ENCODE data around the gene RALGAPA2. TPM values are rescaled to one million over a fixed set of nuclear protein-coding genes. Genes with fewer than 3 reads are reported as not detected.

RALGAPA2 gene
- total RNA-seq, 1 donor from 2014 or later = 15.9 TPM

GRCh38 chr20:20720158-20720557 lies 7.7 kb upstream of the RALGAPA2 start:
- no peak for ATAC-seq

DNA sequence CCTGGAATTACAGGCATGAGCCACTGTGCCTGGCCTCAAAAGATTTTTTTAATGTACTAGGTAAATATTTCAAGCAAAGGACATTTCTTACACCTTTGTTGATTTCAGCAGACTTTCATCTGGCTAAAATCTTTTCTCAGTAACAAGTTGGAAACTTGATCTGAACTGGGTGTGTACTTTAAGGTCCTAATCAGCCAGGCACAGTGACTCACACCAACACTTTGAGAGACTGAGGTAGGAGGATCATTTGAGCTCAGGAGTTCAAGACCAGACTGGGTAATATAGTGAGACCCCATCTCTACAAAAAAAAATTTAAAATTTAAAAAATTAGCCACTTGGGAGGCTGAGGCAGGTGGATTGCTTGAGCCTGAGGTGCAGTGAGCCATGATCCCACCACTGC lies 7.0 kb upstream of the RALGAPA2 start:
- ATAC-seq = no peak

DNA sequence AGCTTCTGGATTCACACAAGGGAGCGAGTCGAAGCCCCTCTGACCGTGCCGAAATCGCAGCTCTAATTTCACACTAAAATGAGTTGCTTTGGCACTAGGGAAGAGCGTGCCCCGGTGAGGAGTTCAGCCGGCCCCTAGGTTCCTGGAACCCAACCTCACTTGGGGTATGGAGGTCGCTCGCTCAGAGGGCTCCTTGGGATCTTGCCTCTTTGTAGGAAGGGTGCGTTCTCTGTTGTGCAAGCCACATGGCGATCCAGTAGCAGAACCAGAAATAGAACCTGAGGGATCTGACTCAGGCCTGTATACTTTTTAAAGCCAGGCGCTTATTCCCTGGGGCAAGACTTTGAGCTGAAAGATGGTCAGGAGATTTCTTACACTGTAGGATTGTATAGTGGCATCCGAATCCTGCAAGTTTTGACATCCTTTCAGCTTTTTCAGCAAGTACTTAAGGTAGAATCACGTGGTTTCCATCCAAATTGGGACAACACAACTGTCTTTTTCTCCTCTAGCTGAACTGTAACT lies 861 bp upstream of the RALGAPA2 start:
- peak; percentile 12 for ATAC-seq

GRCh38 chr20:20712004-20712473 lies 405 bp downstream of the RALGAPA2 start:
- ATAC-seq = peak; percentile 15

GRCh38 chr20:20711413-20711812 lies 1.0 kb downstream of the RALGAPA2 start:
- ATAC-seq = no peak

- ATAC-seq = peak; percentile 61
Observed at GRCh38 chr20:20710443-20711315, 1.8 kb downstream of the RALGAPA2 start.

DNA sequence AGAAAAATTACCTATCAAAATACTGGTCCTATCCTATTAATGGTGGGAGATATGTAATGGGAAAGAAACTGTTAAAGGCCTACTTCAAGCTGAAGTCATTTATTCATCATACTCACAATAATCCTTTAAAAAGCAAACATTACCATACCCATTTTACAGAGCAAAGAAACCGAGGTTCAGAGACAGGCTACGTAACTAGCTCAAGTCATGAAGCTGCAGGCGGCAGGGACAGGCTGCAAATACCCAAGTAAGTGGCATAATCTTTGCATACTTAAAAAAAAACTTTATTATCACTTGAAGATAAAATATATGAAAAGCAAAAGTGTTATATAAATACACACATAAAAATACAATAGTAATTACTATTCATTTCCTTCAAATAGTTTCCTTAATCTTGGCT lies 2.6 kb downstream of the RALGAPA2 start:
- no peak for ATAC-seq

GRCh38 chr20:20706285-20706684 lies 6.2 kb downstream of the RALGAPA2 start:
- ATAC-seq = no peak

DNA sequence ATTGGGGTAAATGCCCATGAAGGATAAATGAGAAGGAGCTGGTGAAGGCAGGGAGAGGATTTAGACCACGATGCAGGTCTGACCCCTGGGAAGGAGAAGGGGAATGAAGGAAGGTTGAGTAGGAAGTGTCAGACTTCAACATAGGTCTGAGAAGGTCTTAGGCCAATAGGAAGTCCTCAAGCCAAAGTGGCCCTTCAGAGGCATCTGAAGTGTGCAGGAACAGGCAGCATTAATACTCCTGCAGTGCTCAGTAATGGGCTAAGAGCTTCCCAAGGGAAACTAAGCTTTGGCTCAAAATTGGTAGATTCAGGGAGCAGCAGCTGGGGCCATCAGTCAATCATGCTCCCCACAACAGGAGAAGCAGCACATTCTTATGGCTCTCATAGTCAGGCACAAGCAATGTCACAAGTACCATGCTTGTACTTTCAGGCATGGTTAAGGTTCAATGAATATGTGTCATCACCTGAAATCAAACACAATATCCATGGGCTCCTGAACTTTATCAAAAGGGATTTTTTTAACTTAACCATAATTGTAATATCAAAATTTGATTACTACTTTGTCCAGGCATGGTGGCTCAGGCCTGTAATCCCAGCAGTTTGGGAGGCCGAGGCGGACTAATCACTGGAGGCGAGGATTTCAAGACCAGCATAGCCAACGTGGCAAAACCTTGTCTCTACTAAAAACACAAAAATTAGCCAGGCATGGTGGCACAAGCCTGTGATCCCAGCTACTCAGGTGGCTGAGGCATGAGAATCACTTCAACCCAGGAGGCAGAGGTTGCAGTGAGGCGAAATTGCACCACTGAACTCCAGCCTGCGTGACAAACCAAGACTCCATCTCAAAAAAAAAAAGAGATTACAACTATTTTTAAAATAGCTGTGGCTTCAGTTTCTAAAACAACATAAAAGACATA lies 9.9 kb downstream of the RALGAPA2 start:
- ATAC-seq = no peak

DNA sequence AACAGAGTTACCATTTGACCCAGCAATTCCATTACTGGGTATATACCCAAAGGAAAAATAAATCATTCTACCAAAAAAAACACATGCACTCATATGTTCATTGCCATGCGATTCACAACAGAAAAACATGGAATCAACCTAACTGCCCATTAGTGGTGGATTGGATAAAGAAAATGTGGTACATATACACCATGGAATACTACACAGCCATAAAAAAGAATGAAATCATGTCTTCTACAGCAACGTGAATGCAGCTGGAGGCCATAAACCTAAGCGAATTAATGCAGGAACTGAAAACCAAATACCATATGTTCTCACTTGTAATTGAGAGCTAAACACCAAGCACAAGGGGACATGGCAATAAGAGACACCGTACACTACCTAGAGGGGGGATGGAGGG lies 12.5 kb downstream of the RALGAPA2 start:
- ATAC-seq = no peak

DNA sequence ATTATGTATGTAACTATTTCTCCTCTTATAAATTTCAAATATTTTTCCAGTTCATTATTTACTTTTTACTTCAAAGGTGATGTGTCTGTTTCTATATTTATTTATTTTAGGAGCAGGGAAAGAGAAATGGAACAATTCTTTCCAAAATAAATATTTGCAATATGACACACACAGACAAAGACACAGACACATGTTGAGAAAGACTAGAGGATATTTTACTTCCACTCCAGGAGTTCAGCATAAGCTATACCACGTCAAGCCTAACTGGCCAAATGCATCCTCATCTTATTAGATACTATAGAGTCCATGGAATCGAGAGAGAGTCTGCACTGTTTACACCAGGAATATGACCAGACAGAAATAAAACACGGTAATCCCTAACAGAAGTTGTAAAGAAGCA lies 13.3 kb downstream of the RALGAPA2 start:
- ATAC-seq = no peak

DNA sequence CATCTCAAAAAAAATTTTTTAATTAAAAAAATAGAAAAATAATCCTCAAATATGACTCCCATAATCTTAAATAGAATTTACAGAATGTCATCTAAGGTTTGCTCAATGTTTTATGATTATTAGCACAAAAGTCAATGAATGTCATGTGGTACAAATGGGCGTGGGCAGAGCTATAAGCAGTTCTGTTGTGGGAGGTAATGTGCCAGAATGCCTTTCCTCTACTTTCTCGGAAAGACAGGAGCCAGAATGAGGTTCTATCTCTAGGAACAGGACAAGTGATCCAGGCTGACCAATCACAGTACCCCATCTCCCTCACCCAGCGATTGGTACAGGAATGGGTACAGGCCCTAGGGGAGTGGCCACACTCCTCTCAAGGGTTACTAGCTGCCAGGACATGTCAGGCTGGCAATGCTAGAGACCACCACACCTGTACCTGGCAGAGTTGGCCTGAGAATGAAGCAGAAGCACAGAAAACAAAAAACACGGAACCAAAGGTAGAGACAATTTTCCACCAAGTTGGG lies 15.1 kb downstream of the RALGAPA2 start:
- no peak for ATAC-seq

DNA sequence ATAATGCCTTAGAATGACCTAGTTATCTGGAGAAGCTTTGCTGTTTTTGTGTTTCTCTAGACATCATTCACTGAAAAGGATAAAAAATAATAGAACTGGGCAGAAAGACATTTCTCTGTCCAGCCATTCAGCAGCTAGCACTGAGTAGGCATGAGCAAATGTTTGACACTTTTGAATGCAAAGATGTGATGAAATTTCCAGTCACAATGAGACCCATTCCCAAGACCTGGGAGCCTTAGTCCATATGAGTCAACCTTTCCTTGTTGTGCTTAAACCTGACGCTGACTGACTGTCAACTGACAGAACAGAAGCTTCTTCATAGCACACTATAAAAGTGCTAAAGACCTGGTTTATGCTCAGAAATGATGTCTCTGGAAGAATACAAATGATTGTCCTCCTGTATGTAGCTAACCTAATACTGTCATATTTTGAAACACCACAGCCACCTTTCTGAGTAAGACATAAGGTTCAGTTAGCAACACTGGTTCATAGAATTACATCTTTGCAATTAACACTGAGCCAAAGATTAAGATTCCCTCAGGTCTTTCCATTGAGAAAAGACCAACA lies 17.1 kb downstream of the RALGAPA2 start:
- ATAC-seq = peak; percentile 67

DNA sequence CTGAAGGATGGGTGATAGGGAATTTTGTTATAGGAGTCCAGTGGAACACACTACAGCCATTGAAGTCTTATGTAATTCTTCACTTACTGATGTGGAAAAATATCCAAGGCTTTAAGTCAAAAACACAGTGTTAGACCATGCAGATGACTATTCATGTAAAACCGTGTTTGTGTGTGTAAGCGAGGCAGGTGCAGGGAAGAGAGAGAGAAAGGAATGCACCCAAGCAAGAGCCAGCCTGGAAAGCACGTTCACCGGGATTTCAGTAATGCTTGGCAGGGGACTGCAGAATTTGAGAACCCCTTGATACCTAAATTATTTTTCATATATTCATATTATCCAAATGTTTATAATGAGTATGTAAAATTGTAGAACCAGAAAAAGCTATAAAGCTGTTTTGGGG lies 17.9 kb downstream of the RALGAPA2 start:
- no peak for ATAC-seq

- ATAC-seq = no peak
Observed at GRCh38 chr20:20692587-20692986, 19.9 kb downstream of the RALGAPA2 start.

DNA sequence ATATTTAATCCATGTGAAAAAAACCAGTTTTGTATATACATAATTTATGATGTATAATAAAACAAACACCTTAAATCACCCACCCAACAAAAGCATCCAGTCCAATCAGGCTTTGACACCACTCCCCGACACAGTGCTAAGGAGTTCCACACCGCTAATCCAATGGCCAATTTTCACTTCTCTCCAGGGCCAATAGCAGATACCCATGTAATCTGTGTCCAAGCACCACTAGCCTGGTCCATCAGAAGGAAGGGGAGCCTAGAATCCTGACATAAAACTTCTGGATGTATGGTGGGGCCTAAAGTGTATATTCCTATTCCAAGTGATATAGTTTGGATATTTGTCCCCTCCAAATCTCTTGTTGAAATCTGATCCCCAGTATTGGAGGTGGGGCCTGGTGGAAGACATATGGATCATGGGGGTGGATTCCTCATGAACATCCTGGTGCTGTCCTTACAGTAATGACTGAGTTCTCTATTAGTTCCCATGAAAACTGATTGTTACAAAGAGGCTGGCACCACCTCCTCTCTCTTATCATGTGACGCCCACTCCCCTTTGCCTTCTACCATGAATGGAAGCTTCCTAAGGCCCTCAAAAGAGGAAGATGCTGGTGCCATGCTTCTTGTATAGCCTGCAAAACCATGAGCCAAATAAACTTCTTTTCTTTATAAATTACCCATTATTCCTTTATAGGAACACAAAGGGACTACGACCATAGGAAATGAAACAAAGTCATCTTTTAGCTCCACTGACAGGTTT lies 20.8 kb downstream of the RALGAPA2 start:
- no peak for ATAC-seq

- no peak for ATAC-seq
Observed at GRCh38 chr20:20690676-20691476, 21.6 kb downstream of the RALGAPA2 start.

DNA sequence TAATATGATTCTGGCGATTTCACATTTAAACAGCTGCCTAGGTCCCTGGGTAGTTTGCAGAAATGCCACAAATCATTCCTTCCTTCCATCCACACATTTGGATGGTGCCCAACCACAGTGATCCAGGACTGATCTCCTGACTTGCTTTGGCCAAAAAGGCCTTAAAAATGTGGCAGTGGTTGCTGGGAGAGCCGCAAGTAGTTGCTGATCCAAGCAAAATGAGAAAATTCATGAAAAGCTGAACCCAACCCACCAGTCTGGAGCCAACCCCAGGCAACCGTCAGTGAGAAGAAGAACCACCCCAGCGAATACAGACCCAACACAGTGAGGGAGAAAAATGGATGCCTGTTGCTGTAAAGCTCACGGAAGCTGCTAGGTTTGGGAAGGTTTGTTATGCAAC lies 25.1 kb downstream of the RALGAPA2 start:
- ATAC-seq = no peak

DNA sequence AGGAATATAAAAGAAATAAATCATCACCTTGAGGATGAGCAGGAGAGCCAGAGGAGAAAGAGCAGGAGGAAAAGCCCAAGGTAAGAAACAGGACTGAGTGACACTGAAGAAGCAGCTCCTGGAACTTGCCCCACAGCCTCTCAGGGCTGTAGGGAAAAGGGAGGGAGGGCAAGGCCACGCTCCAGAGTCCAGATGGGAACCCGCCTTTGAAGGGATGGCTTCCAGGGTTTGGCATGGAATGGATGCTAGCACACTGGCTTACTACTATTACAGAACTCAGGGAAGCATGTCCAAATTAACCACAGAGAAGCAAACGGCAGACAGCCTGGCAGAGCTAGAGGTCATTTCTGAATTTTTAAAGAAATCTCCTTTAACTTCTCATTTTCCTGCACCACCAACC lies 26.8 kb downstream of the RALGAPA2 start:
- no peak for ATAC-seq

DNA sequence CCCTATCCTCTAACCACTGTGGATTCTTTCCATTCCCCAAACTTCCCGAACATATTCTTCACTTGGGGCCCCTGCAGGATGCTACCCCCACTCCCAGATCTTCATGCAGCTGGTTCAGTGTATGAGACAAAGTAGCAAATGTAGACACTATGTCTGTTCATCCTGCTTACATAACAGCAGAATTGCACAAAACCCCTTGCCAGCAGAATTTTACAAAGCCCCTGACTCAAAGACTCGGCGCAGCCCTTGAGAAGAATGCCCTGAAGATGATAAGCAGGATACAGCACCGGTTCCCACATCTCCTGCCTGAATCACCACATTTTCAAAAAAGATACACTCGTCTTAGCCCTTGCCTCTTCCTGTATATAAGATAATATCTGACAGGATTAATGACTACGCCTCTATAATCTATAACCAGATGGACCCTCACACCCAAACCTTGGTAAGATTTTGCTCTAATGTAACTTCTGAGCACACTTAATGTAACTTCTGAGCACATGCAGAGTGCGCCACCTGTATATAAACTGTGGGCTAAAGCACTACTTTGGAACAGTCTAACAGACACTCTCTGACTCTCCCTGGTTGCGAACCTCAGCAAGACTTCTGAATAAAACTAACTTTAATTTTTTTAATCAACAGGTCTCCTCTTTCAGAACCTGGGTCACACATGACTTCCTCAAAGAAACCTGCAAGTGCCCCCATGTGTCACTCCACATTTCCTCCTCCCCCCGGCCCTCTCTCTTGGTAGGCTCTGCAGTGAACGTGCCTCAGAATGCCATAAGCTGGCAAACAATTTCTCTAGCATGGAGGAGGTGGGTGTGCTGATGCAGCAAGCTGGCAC lies 28.7 kb downstream of the RALGAPA2 start:
- ATAC-seq = no peak
